AG09309 (cell line): ENCODE results near the gene NDUFB10.
A peak's percentile ranks its signal among the peaks of the same experiment; 100 is the strongest.

Source experiments
- DNase-seq: peaks from one replicate; pipeline ENCODE4 v3.0.0-alpha.2; 2010; ENCODE audit warnings: low read depth
- H3K4me3 ChIP-seq: 2 replicates; pipeline ENCODE4 v1.5.1; 2011; ENCODE audit warnings: mild to moderate bottlenecking, low read depth, low read length, moderate library complexity; ENCODE audit not compliant: control insufficient read depth
- CTCF ChIP-seq: IDR thresholded peaks from 2 replicates; pipeline ENCODE4 v1.5.1; 2011; ENCODE audit warnings: mild to moderate bottlenecking, low read depth, low read length, inconsistent platforms; ENCODE audit not compliant: insufficient read depth, control insufficient read depth; ENCODE audit errors: missing control alignments

The NDUFB10 gene

GRCh38 chr16:1984347-1985225, 25.2 kb downstream of the NDUFB10 start:
- DNase-seq, result no peak
- TF ChIP-seq CTCF, result no peak
- H3K4me3 ChIP-seq, result peak overlapping the region; percentile 75

GRCh38 chr16:1985466-1986150, 26.3 kb downstream of the NDUFB10 start:
- no peak overlapping the region; the same call in 1 of the 2 replicates for H3K4me3 ChIP-seq
- DNase-seq, result no peak
- TF ChIP-seq CTCF, result no peak

- TF ChIP-seq CTCF, result no peak
- H3K4me3 ChIP-seq, result no peak overlapping the region
- no peak for DNase-seq
Measured at GRCh38 chr16:1987198-1987597, 27.9 kb downstream of the NDUFB10 start.

GRCh38 chr16:1989209-1990100, 30.1 kb downstream of the NDUFB10 start, which contains the start of gene SYNGR3:
SYNGR3 (plus strand) TSS chr16:1989970; CDS start chr16:1990103, 133 bp downstream.
- no peak for DNase-seq
- TF ChIP-seq CTCF, result no peak
- no peak within 1 kb of the TSS; the same call in 1 of the 2 replicates for H3K4me3 ChIP-seq

- no peak overlapping the region for H3K4me3 ChIP-seq
- DNase-seq, result no peak
- TF ChIP-seq CTCF, result no peak
Measured at GRCh38 chr16:1990101-1990350, 30.7 kb downstream of the NDUFB10 start.

GRCh38 chr16:1990351-1991134, 31.2 kb downstream of the NDUFB10 start:
- no peak for DNase-seq
- no peak overlapping the region; the same call in 1 of the 2 replicates for H3K4me3 ChIP-seq
- no peak for TF ChIP-seq CTCF
